ENCODE results near the gene EYA2. TPM values are rescaled to one million over a fixed set of nuclear protein-coding genes. Genes with fewer than 3 reads are reported as not detected.

The EYA2 gene
- total and polyA plus RNA-seq, 2 experiments from 2014 or later, result 1.4 to 2.0 TPM

- H3K9me2 ChIP-seq (replicated peaks; ENCODE audit: insufficient read depth), result no peaks in the 10 kb centered on the region
- 77% methylated on average over 1 of the region's 1 CpG for WGBS (ENCODE audit: low lambda C conversion rate, missing lambda C conversion rate)
- TF ChIP-seq, protein P1, sequence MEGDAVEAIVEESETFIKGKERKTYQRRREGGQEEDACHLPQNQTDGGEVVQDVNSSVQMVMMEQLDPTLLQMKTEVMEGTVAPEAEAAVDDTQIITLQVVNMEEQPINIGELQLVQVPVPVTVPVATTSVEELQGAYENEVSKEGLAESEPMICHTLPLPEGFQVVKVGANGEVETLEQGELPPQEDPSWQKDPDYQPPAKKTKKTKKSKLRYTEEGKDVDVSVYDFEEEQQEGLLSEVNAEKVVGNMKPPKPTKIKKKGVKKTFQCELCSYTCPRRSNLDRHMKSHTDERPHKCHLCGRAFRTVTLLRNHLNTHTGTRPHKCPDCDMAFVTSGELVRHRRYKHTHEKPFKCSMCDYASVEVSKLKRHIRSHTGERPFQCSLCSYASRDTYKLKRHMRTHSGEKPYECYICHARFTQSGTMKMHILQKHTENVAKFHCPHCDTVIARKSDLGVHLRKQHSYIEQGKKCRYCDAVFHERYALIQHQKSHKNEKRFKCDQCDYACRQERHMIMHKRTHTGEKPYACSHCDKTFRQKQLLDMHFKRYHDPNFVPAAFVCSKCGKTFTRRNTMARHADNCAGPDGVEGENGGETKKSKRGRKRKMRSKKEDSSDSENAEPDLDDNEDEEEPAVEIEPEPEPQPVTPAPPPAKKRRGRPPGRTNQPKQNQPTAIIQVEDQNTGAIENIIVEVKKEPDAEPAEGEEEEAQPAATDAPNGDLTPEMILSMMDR (IDR thresholded peaks at IDR 0.05; ENCODE audit: poor library complexity), result no peak
- TF ChIP-seq EZH2 (IDR thresholded peaks at IDR 0.05; ENCODE audit: borderline replicate concordance) (no peak), EZH2phosphoT487 (IDR thresholded peaks at IDR 0.05; ENCODE audit: low read depth, severe bottlenecking, unreplicated experiment) (no peak)
- H3K4me2 ChIP-seq, result no peak overlapping the region
- H4K20me1 ChIP-seq (ENCODE audit: insufficient read depth, poor library complexity, severe bottlenecking), result no peaks in the 10 kb centered on the region
- no peaks in the 10 kb centered on the region for H3K4me1 ChIP-seq (ENCODE audit: insufficient read depth)
- no peak overlapping the region for H2AFZ ChIP-seq
- DNase-seq (ENCODE audit: low spot score), result no peak
- no peaks in the 10 kb centered on the region for H3K9me3 ChIP-seq (ENCODE audit: low read depth)
- H3K79me2 ChIP-seq, result no peaks in the 10 kb centered on the region
- no peaks in the 10 kb centered on the region for H3K36me3 ChIP-seq (replicated peaks; ENCODE audit: insufficient read depth, low read depth)
- H3K27me3 ChIP-seq, result no peaks in the 10 kb centered on the region
- H3K4me3 ChIP-seq, result no peak overlapping the region
- no peak overlapping the region for H3K27ac ChIP-seq
These were observed 296.5 kb downstream of the EYA2 start for GRCh38 chr20:47191074-47191673.

DNA sequence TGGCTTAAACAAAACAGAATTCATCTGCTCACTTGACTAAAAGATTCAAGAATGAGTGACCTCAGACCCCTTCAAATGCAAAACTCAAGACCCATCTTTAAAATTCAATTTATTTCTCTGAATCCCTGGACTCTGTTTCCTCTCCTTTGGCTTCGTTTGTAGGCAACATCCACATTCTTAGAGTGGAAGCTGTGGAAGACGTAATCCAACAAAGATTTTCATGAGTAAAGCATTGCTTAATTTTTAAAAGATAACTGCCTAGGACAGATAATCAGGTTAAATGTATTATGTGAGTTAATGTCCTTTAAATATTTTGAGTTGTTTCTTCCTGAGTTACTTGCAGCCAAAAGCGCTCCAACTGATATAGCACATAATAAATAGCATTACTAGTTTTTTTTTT, 297.3 kb downstream of the EYA2 start:
- 91% methylated on average over 3 of the region's 3 CpGs for WGBS (ENCODE audit: low lambda C conversion rate, missing lambda C conversion rate)
- H3K27me3 ChIP-seq, result no peaks in the 10 kb centered on the region
- H3K9me2 ChIP-seq (replicated peaks; ENCODE audit: insufficient read depth), result no peaks in the 10 kb centered on the region
- no peak for DNase-seq (ENCODE audit: low spot score)
- no peak overlapping the region for H3K27ac ChIP-seq
- H4K20me1 ChIP-seq (ENCODE audit: insufficient read depth, poor library complexity, severe bottlenecking), result no peaks in the 10 kb centered on the region
- no peaks in the 10 kb centered on the region for H3K79me2 ChIP-seq
- no peak overlapping the region for H3K4me3 ChIP-seq
- H3K36me3 ChIP-seq (replicated peaks; ENCODE audit: insufficient read depth, low read depth), result no peaks in the 10 kb centered on the region
- no peak overlapping the region for H3K4me2 ChIP-seq
- no peaks in the 10 kb centered on the region for H3K4me1 ChIP-seq (ENCODE audit: insufficient read depth)
- TF ChIP-seq, protein P1 (IDR thresholded peaks at IDR 0.05; ENCODE audit: poor library complexity), result no peak
- TF ChIP-seq EZH2phosphoT487 (IDR thresholded peaks at IDR 0.05; ENCODE audit: low read depth, severe bottlenecking, unreplicated experiment), result no peak
- no peak for TF ChIP-seq EZH2 (IDR thresholded peaks at IDR 0.05; ENCODE audit: borderline replicate concordance)
- H3K9me3 ChIP-seq (ENCODE audit: low read depth), result no peaks in the 10 kb centered on the region
- H2AFZ ChIP-seq, result no peak overlapping the region

- Histone ChIP-seq H3K27me3 (no peaks in the 10 kb centered on the region), H3K36me3 (replicated peaks; ENCODE audit: insufficient read depth, low read depth) (no peaks in the 10 kb centered on the region), H3K9me2 (replicated peaks; ENCODE audit: insufficient read depth) (no peaks in the 10 kb centered on the region), H3K4me1 (ENCODE audit: insufficient read depth) (peaks cover 3% of the 10 kb centered on the region), H3K9me3 (ENCODE audit: low read depth) (no peaks in the 10 kb centered on the region), H3K79me2 (no peaks in the 10 kb centered on the region), H3K4me3 (no peak overlapping the region), H2AFZ (no peak overlapping the region), H3K4me2 (no peak overlapping the region), H4K20me1 (ENCODE audit: insufficient read depth, poor library complexity, severe bottlenecking) (no peaks in the 10 kb centered on the region), H3K27ac (no peak overlapping the region)
- TF ChIP-seq EZH2phosphoT487 (IDR thresholded peaks at IDR 0.05; ENCODE audit: low read depth, severe bottlenecking, unreplicated experiment) (no peak), EZH2 (IDR thresholded peaks at IDR 0.05; ENCODE audit: borderline replicate concordance) (no peak)
- TF ChIP-seq, protein P1 (IDR thresholded peaks at IDR 0.05; ENCODE audit: poor library complexity), result no peak
- DNase-seq (ENCODE audit: low spot score), result no peak
- WGBS (ENCODE audit: low lambda C conversion rate, missing lambda C conversion rate), result 75% methylated on average over 9 of the region's 9 CpGs
These were observed 300.9 kb downstream of the EYA2 start for GRCh38 chr20:47195573-47195972.

Measured in hepatocyte (in vitro differentiated cells).